HEK293T (cell line): ENCODE measurements around the gene SEMA4C.

Experiments used
- ARNT ChIP-seq: fragments of 450-650 bp; IDR thresholded peaks from 2 replicates; pipeline ENCODE4 v1.6.1; 2017; ENCODE audit warnings: mild to moderate bottlenecking
- BHLHE40 ChIP-seq: fragments of 450-650 bp; IDR thresholded peaks from 2 replicates; pipeline ENCODE4 v1.6.1; 2016; ENCODE audit warnings: mild to moderate bottlenecking, moderate library complexity, borderline replicate concordance
- CTBP1 ChIP-seq: fragments of 450-650 bp; IDR thresholded peaks from 2 replicates; pipeline ENCODE4 v1.6.1; 2016; ENCODE audit warnings: borderline replicate concordance
- ELF4 ChIP-seq: fragments of 450-650 bp; IDR thresholded peaks from 2 replicates; pipeline ENCODE4 v1.6.1; 2017; ENCODE audit warnings: antibody characterized with exemption
- FOXK2 ChIP-seq: fragments of 450-650 bp; IDR thresholded peaks from 2 replicates; pipeline ENCODE4 v1.6.1; 2016; ENCODE audit warnings: mild to moderate bottlenecking
- FOXM1 ChIP-seq: fragments of 450-650 bp; IDR thresholded peaks from 2 replicates; pipeline ENCODE4 v1.6.1; 2017; ENCODE audit warnings: mild to moderate bottlenecking, borderline replicate concordance
- HDGF ChIP-seq: fragments of 450-650 bp; IDR thresholded peaks from 2 replicates; pipeline ENCODE4 v1.6.1; 2017; ENCODE audit warnings: antibody characterized with exemption, borderline replicate concordance
- L3MBTL2 ChIP-seq: fragments of 450-650 bp; conservative IDR thresholded peaks from 2 replicates; pipeline ENCODE4 v1.6.1; 2016; ENCODE audit warnings: mild to moderate bottlenecking
- PKNOX1 ChIP-seq: fragments of 450-650 bp; IDR thresholded peaks from 2 replicates; pipeline ENCODE4 v1.6.1; 2016
- SP1 ChIP-seq: fragments of 450-650 bp; IDR thresholded peaks from 2 replicates; pipeline ENCODE4 v1.6.1; 2017
- TARDBP ChIP-seq: fragments of 450-650 bp; IDR thresholded peaks from 2 replicates; pipeline ENCODE4 v1.6.1; 2016
- ZNF384 ChIP-seq: fragments of 450-650 bp; IDR thresholded peaks from 2 replicates; pipeline ENCODE4 v1.6.1; 2016

- TF ChIP-seq FOXM1: no peak
- TF ChIP-seq BHLHE40: no peak
- no peak for TF ChIP-seq ZNF384
- TF ChIP-seq HDGF: no peak
- no peak for TF ChIP-seq TARDBP
- TF ChIP-seq SP1: no peak
- no peak for TF ChIP-seq ELF4
- TF ChIP-seq CTBP1: no peak
- TF ChIP-seq ARNT: no peak
- TF ChIP-seq FOXK2: no peak
- no peak for TF ChIP-seq L3MBTL2
- no peak for TF ChIP-seq PKNOX1
Measured at GRCh38 chr2:96913398-96914202, 43.7 kb upstream of the SEMA4C start.
